Right atrium auricular region (tissue), 2 donors: ENCODE data around the gene METTL4. TPM values are rescaled to one million over a fixed set of nuclear protein-coding genes. Genes with fewer than 3 reads are reported as not detected.
A peak's percentile ranks its signal among the peaks of the same experiment; 100 is the strongest.

Source experiments
- DNase-seq: peaks from one replicate; pipeline ENCODE4 v3.0.0-alpha.2; 2019; ENCODE audit warnings: low spot score
- H3K27ac ChIP-seq, 2 donors: fragments of 200-600 bp; sonication (generic); 1 replicate in 1 of 2; 2 replicates in 1 of 2; pipeline ENCODE4 v1.5.1; 2016 to 2019
- H3K27me3 ChIP-seq, 2 donors: fragments of 200-600 bp; sonication (generic); one replicate each; pipeline versions ENCODE4 v1.5.1 to v1.6.0; 2017 to 2019
- H3K36me3 ChIP-seq: fragments of 200-600 bp; sonication (generic); one replicate; pipeline ENCODE4 v1.5.1; 2016
- H3K4me1 ChIP-seq, 2 donors: fragments of 200-600 bp; sonication (generic); one replicate each; pipeline versions ENCODE4 v1.5.1 to v1.6.0; 2017 to 2019
- H3K4me3 ChIP-seq, 2 donors: fragments of 200-600 bp; sonication (generic); 1 replicate in 1 of 2; 2 replicates in 1 of 2; pipeline ENCODE4 v1.5.1; 2017 to 2019; ENCODE audit warnings: mild to moderate bottlenecking in 1 of 2, moderate library complexity in 1 of 2
- H3K9me3 ChIP-seq, 2 donors: fragments of 200-600 bp; sonication (generic); one replicate each; pipeline ENCODE4 v1.5.1; 2019
- CTCF ChIP-seq, 2 donors: fragments of 200-600 bp; sonication (generic); IDR thresholded peaks; one replicate each; pipeline ENCODE4 v1.5.1; 2019; ENCODE audit warnings: antibody characterized with exemption in 2 of 2
- total RNA-seq, 2 donors: library from RNA; depleted of rRNA; stranded (reverse); fragments of >200 nt; gene quantifications; one replicate each; pipeline ENCODE4 v1.1.0, GENCODE V29; 2016

Gene METTL4
- total RNA-seq, 2 donors from 2014 or later: 4.2 to 6.1 TPM

- Histone ChIP-seq H3K9me3 (no peaks in the 10 kb centered on the region), H3K4me1 (no peaks in the 10 kb centered on the region), H3K27ac (no peak overlapping the region), H3K36me3 (peaks cover 6% of the 10 kb centered on the region), H3K27me3 (no peaks in the 10 kb centered on the region), H3K4me3 (no peak overlapping the region)
- no peak for DNase-seq
- TF ChIP-seq CTCF (IDR thresholded peaks at IDR 0.05): no peak
Observed at GRCh38 chr18:2557536-2557935, 13.8 kb downstream of the METTL4 start.

GRCh38 chr18:2555895-2556294 lies 15.4 kb downstream of the METTL4 start:
- Histone ChIP-seq H3K27me3 (no peaks in the 10 kb centered on the region), H3K9me3 (no peaks in the 10 kb centered on the region), H3K4me3 (no peak overlapping the region), H3K4me1 (no peaks in the 10 kb centered on the region), H3K27ac (no peak overlapping the region), H3K36me3 (no peaks in the 10 kb centered on the region)
- no peak for TF ChIP-seq CTCF (IDR thresholded peaks at IDR 0.05)
- DNase-seq: no peak

- Histone ChIP-seq H3K4me1 (no peaks in the 10 kb centered on the region), H3K27me3 (no peaks in the 10 kb centered on the region), H3K9me3 (no peaks in the 10 kb centered on the region), H3K4me3 (no peak overlapping the region), H3K27ac (no peak overlapping the region), H3K36me3 (no peaks in the 10 kb centered on the region)
- TF ChIP-seq CTCF (IDR thresholded peaks at IDR 0.05): no peak
- no peak for DNase-seq
Observed at GRCh38 chr18:2554696-2555095, 16.6 kb downstream of the METTL4 start.

GRCh38 chr18:2551425-2551824 lies 19.9 kb downstream of the METTL4 start:
- Histone ChIP-seq H3K4me3 (no peak overlapping the region), H3K36me3 (peaks cover 4% of the 10 kb centered on the region), H3K9me3 (no peaks in the 10 kb centered on the region), H3K4me1 (no peaks in the 10 kb centered on the region), H3K27ac (no peak overlapping the region), H3K27me3 (no peaks in the 10 kb centered on the region)
- no peak for DNase-seq
- no peak for TF ChIP-seq CTCF (IDR thresholded peaks at IDR 0.05)

GRCh38 chr18:2549462-2549861 lies 21.8 kb downstream of the METTL4 start:
- no peaks in the 10 kb centered on the region for H3K4me1 ChIP-seq
- TF ChIP-seq CTCF (IDR thresholded peaks at IDR 0.05): no peak
- no peaks in the 10 kb centered on the region for H3K27me3 ChIP-seq
- no peak for DNase-seq
- peaks cover 4% of the 10 kb centered on the region for H3K36me3 ChIP-seq
- H3K4me3 ChIP-seq: no peak overlapping the region
- H3K27ac ChIP-seq: no peak overlapping the region
- H3K9me3 ChIP-seq: no peaks in the 10 kb centered on the region

GRCh38 chr18:2547477-2548087 lies 23.7 kb downstream of the METTL4 start:
- peak; percentile 48 to 73 for TF ChIP-seq CTCF (IDR thresholded peaks at IDR 0.05)

More at GRCh38 chr18:2547477-2548087, 23.7 kb downstream of the METTL4 start:
- no peak overlapping the region for H3K27ac ChIP-seq
- H3K4me3 ChIP-seq: no peak overlapping the region
- peaks cover 4% of the 10 kb centered on the region for H3K36me3 ChIP-seq
- no peaks in the 10 kb centered on the region for H3K9me3 ChIP-seq
- DNase-seq: no peak
- H3K27me3 ChIP-seq: no peaks in the 10 kb centered on the region
- H3K4me1 ChIP-seq: no peaks in the 10 kb centered on the region
